ENCODE measurements around the gene PDPK1. TPM values are rescaled to one million over a fixed set of nuclear protein-coding genes. Genes with fewer than 3 reads are reported as not detected.
"Not testable (repeated sequence)": the region's sequence is repeated elsewhere in the genome, so short reads cannot be mapped to it uniquely, and the experiment has no call there.

PDPK1 gene
- total RNA-seq, 1 donor from 2014 or later, result 11.8 TPM

- DNase-seq (ENCODE audit: low read depth) (peak; percentile 20), FAIRE-seq (peak; percentile 96)
- H3K36me3 ChIP-seq (ENCODE audit: control insufficient read depth, insufficient read depth, low read length); H3K27me3 ChIP-seq (ENCODE audit: control insufficient read depth, insufficient read depth, low read length); H3K4me3 ChIP-seq (ENCODE audit: low read depth, low read length): not testable (repeated sequence)
- peak; percentile 31 for TF ChIP-seq CTCF (IDR thresholded peaks at IDR 0.05; ENCODE audit: insufficient read depth, low read length, severe bottlenecking)
Observed at GRCh38 chr16:2580143-2580542, 42.3 kb downstream of the PDPK1 start.

- FAIRE-seq; H3K4me3 ChIP-seq (ENCODE audit: low read depth, low read length); DNase-seq (ENCODE audit: low read depth); H3K27me3 ChIP-seq (ENCODE audit: control insufficient read depth, insufficient read depth, low read length): not testable (repeated sequence)
- H3K36me3 ChIP-seq (ENCODE audit: control insufficient read depth, insufficient read depth, low read length), result peaks cover 11% of the 10 kb centered on the region
Observed at GRCh38 chr16:2580818-2581217, 43.0 kb downstream of the PDPK1 start.

GRCh38 chr16:2584729-2585650 lies 47.2 kb downstream of the PDPK1 start:
- DNase-seq (ENCODE audit: low read depth), result no peak
- H3K27me3 ChIP-seq (ENCODE audit: control insufficient read depth, insufficient read depth, low read length), result no peaks in the 10 kb centered on the region
- peaks cover 27% of the 10 kb centered on the region for H3K36me3 ChIP-seq (ENCODE audit: control insufficient read depth, insufficient read depth, low read length)
- no peak for FAIRE-seq
- no peak for TF ChIP-seq CTCF (IDR thresholded peaks at IDR 0.05; ENCODE audit: insufficient read depth, low read length, severe bottlenecking)
- H3K4me3 ChIP-seq (ENCODE audit: low read depth, low read length), result no peak overlapping the region

DNA sequence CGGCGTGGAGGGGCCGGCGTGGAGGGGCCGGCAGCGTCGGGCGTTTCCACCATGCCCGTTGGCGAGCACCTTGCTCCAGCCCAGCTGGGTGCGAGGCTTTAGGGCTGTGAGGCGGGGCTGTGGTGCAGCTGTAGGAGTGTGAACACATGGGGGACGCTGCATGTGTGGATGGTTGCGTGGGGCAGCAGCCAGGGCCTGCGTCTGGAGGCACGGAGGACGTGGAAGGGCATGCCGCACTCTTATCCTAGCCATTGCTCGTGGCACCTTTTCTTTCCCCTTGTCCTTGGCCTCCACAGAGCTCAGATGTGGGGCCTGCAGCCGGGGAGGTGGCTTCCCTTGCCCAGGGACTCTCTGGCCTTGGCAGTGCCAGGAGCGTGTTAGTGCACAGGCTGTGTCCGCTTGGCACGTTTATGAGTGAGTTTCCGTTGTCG lies 47.8 kb downstream of the PDPK1 start:
- H3K27me3 ChIP-seq (ENCODE audit: control insufficient read depth, insufficient read depth, low read length), result no peaks in the 10 kb centered on the region
- peaks cover 27% of the 10 kb centered on the region for H3K36me3 ChIP-seq (ENCODE audit: control insufficient read depth, insufficient read depth, low read length)
- FAIRE-seq (no peak), DNase-seq (ENCODE audit: low read depth) (no peak)
- TF ChIP-seq CTCF (IDR thresholded peaks at IDR 0.05; ENCODE audit: insufficient read depth, low read length, severe bottlenecking), result no peak
- no peak overlapping the region for H3K4me3 ChIP-seq (ENCODE audit: low read depth, low read length)

- FAIRE-seq, result no peak
- no peak overlapping the region for H3K4me3 ChIP-seq (ENCODE audit: low read depth, low read length)
- peak; percentile 10 for TF ChIP-seq CTCF (IDR thresholded peaks at IDR 0.05; ENCODE audit: insufficient read depth, low read length, severe bottlenecking)
- H3K27me3 ChIP-seq (ENCODE audit: control insufficient read depth, insufficient read depth, low read length), result no peaks in the 10 kb centered on the region
- H3K36me3 ChIP-seq (ENCODE audit: control insufficient read depth, insufficient read depth, low read length), result peaks cover 27% of the 10 kb centered on the region
- no peak for DNase-seq (ENCODE audit: low read depth)
Observed at GRCh38 chr16:2586241-2586640, 48.4 kb downstream of the PDPK1 start.

- FAIRE-seq (no peak), DNase-seq (ENCODE audit: low read depth) (no peak)
- TF ChIP-seq CTCF (IDR thresholded peaks at IDR 0.05; ENCODE audit: insufficient read depth, low read length, severe bottlenecking), result no peak
- peaks cover 27% of the 10 kb centered on the region for H3K36me3 ChIP-seq (ENCODE audit: control insufficient read depth, insufficient read depth, low read length)
- H3K27me3 ChIP-seq (ENCODE audit: control insufficient read depth, insufficient read depth, low read length), result no peaks in the 10 kb centered on the region
- no peak overlapping the region for H3K4me3 ChIP-seq (ENCODE audit: low read depth, low read length)
Observed at GRCh38 chr16:2586901-2587480, 49.2 kb downstream of the PDPK1 start.
